SH-SY5Y (cell line): Measurements from ENCODE around the gene GABRR3.

Source experiments
- GATA2 ChIP-seq: IDR thresholded peaks from 2 replicates; pipeline ENCODE4 v1.6.1; 2011; ENCODE audit warnings: mild to moderate bottlenecking, low read depth, low read length
- GATA3 ChIP-seq: IDR thresholded peaks from 2 replicates; pipeline ENCODE4 v1.6.1; 2011; ENCODE audit warnings: low read depth, mild to moderate bottlenecking, low read length, moderate library complexity

DNA sequence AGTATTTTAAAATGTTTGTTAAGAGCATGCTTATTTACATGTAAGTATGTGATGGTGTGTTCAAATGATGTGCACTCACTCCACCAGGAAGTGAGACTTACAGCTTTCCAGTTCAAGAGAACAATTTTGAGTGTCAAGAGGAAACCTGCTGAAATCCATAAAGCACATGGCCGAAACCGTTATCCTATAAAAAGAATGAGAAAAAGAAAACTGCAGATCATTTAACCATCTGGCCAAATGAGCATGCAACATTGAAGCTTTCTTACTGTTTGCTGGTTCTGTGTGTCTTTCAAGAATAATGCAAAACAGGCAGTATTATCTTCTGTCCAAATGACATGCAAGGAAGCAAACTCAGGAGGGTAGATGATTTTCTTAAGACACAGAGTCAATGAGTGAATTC lies 26.3 kb downstream of the GABRR3 start:
- no peak for TF ChIP-seq GATA3
- no peak for TF ChIP-seq GATA2
